OCI-LY7 (cell line): Measurements from ENCODE around the gene ACKR2. TPM values are rescaled to one million over a fixed set of nuclear protein-coding genes. Genes with fewer than 3 reads are reported as not detected.
"Not testable (repeated sequence)": the region's sequence is repeated elsewhere in the genome, so short reads cannot be mapped to it uniquely, and the experiment has no call there.

Experiments used
- BruUV-seq: library from RNA; stranded (reverse); fragments of 400-500 nt; replicated peaks from 2 replicates; lab custom pipeline; 2021; lab: Mats Ljungman, UMichigan
- CTCF ChIA-PET: fragments of 300-600 bp; sonication (Branson Sonifier 250); formaldehyde crosslinking; loops from one replicate; lab custom pipeline; 2022; ENCODE audit warnings: antibody characterized with exemption; ENCODE audit not compliant: unreplicated experiment; lab: Charles Lee
- POLR2A ChIA-PET: fragments of 300-600 bp; sonication (Branson Sonifier 250); formaldehyde crosslinking; loops from one replicate; lab custom pipeline; 2022; ENCODE audit warnings: antibody characterized with exemption; lab: Charles Lee
- DNase-seq: peaks from one replicate; pipeline ENCODE4 v3.0.0-alpha.2; 2015; ENCODE audit warnings: low spot score
- H2AFZ ChIP-seq: fragments of 200-600 bp; sonication (generic), shearing (Covaris generic); 2 replicates; pipeline ENCODE4 v1.6.1; 2014; ENCODE audit warnings: mild to moderate bottlenecking, antibody characterized with exemption, low read length, moderate library complexity
- H3K27ac ChIP-seq: fragments of 200-600 bp; sonication (generic); 2 replicates; pipeline ENCODE4 v1.5.1; 2014; ENCODE audit warnings: mixed run types, low read depth, mild to moderate bottlenecking, moderate library complexity, low read length, inconsistent platforms; ENCODE audit not compliant: poor library complexity, severe bottlenecking
- H3K36me3 ChIP-seq: fragments of 200-600 bp; sonication (generic); 2 replicates; pipeline ENCODE4 v1.6.1; 2014; ENCODE audit warnings: mild to moderate bottlenecking, antibody characterized with exemption, low read length, moderate library complexity, mixed read lengths; ENCODE audit not compliant: insufficient read depth
- H3K4me1 ChIP-seq: fragments of 200-600 bp; sonication (generic); 2 replicates; pipeline ENCODE4 v1.5.1; 2014; ENCODE audit warnings: mild to moderate bottlenecking, low read length; ENCODE audit not compliant: insufficient read depth, poor library complexity, severe bottlenecking
- H3K4me2 ChIP-seq: fragments of 200-600 bp; sonication (generic); 2 replicates; pipeline ENCODE4 v1.6.1; 2014; ENCODE audit warnings: mild to moderate bottlenecking, low read length
- H3K4me3 ChIP-seq: fragments of 200-600 bp; sonication (generic); 2 replicates; pipeline ENCODE4 v1.5.1; 2014; ENCODE audit warnings: mild to moderate bottlenecking, low read depth, low read length; ENCODE audit not compliant: poor library complexity, severe bottlenecking
- H3K79me2 ChIP-seq: fragments of 200-600 bp; sonication (generic); 2 replicates; pipeline ENCODE4 v1.6.1; 2016; ENCODE audit warnings: low read depth, mild to moderate bottlenecking, low read length, moderate library complexity, mixed read lengths; ENCODE audit not compliant: insufficient read depth
- H3K9me2 ChIP-seq: fragments of 200-600 bp; sonication (generic); 2 replicates; pipeline ENCODE4 v1.6.1; 2016; ENCODE audit warnings: mild to moderate bottlenecking, low read length, mixed read lengths; ENCODE audit not compliant: insufficient read depth
- H3K9me3 ChIP-seq: fragments of 200-600 bp; sonication (generic); 2 replicates; pipeline ENCODE4 v1.6.1; 2014; ENCODE audit warnings: mild to moderate bottlenecking, mixed run types, low read length, mixed read lengths
- H4K20me1 ChIP-seq: fragments of 200-600 bp; sonication (generic); 2 replicates; pipeline ENCODE4 v1.6.1; 2014; ENCODE audit warnings: mild to moderate bottlenecking, antibody characterized with exemption, low read length, moderate library complexity, mixed read lengths; ENCODE audit not compliant: insufficient read depth
- EZH2phosphoT487 ChIP-seq: fragments of 200-600 bp; sonication (generic); IDR thresholded peaks from 2 replicates; pipeline ENCODE4 v1.6.1; 2018; ENCODE audit warnings: low read depth, borderline replicate concordance, mild to moderate bottlenecking, mixed run types, antibody characterized with exemption, low read length, moderate library complexity, mixed read lengths
- intact Hi-C: fragments of 100-400 bp; cut with micrococcal nuclease; formaldehyde crosslinking; loops from one replicate; pipeline ENCODE4 v1.10.0; 2022; ENCODE audit not compliant: unreplicated experiment
- total RNA-seq, 2 experiments: library from RNA; depleted of rRNA in 1 of 2; stranded (reverse); fragments of >200 nt in 1 of 2; shearing (Covaris generic) in 1 of 2; gene quantifications; 2 replicates each; pipeline ENCODE4 v1.2.3, GENCODE V29; 2014 to 2022
- TF ChIP-seq, protein P1 (sequence below): fragments of 200-600 bp; sonication (generic); conservative IDR thresholded peaks from 2 replicates; pipeline ENCODE4 v1.5.1; 2014; ENCODE audit warnings: mild to moderate bottlenecking, antibody characterized with exemption, low read length, moderate library complexity, mixed read lengths

ACKR2 gene
- total RNA-seq, 2 experiments from 2014 or later, result 2.9 TPM; not detected in 1

DNA sequence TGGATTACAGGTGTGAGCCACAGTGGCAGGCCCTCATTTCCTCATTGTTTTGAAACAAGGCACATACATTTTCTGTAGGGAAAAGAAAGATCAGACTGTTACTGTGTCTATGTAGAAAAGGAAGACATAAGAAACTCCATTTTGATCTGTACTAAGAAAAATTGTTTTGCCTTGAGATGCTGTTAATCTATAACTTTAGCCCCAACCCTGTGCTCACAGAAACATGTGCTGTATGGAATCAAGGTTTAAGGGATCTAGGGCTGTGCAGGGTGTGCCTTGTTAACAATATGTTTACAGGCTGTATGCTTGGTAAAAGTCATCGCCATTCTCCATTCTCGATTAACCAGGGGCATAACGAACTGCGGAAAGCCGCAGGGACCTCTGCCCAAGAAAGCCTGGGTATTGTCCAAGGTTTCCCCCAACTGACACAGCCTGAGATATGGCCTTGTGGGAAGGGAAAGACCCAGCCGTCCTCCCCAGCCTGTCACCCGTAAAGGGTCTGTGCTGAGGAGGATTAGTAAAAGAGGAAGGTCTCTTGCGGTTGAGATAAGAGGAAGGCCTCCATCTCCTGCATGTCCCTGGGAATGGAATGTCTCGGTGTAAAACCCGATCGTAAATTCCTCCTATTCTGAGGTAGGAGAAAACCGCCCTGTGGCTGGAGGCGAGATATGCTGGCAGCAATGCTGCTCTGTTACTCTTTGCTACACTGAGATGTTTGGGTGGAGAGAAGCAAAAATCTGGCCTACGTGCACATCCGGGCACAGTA, 2.1 kb downstream of the ACKR2 start:
- CTCF ChIA-PET, H3K4me1 ChIP-seq, H3K4me2 ChIP-seq, H3K27ac ChIP-seq, H3K9me3 ChIP-seq, H4K20me1 ChIP-seq, H3K4me3 ChIP-seq, H3K9me2 ChIP-seq, BruUV-seq, intact Hi-C loops, DNase-seq, H3K36me3 ChIP-seq, H3K79me2 ChIP-seq, H2AFZ ChIP-seq, POLR2A ChIA-PET: not testable (repeated sequence)

DNA sequence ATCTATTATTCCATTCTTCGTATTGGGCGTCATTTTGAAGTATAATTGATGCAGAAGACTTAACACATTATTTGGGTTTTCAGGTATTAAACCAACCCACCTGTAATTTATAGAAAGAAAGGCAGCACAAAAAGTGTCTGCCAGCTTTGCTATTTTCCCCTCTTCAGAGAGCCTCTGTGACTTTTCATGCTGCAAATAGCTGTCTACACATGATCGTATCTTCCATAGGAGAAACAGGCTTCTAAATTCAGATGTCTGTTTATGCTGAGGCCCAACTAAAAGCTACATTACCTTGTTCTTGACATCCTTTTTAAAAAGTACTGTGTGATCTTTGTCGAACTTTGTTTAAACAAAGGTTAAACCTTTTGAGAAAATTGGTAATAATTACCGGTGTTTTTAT, 5.0 kb downstream of the ACKR2 start:
- Histone ChIP-seq H3K4me2 (no peak overlapping the region), H3K9me3 (no peaks in the 10 kb centered on the region), H3K4me1 (no peaks in the 10 kb centered on the region), H2AFZ (no peak overlapping the region), H3K4me3 (no peak overlapping the region), H4K20me1 (no peaks in the 10 kb centered on the region), H3K79me2 (no peaks in the 10 kb centered on the region), H3K9me2 (no peaks in the 10 kb centered on the region), H3K27ac (no peak overlapping the region), H3K36me3 (no peaks in the 10 kb centered on the region)
- no TSS peak for BruUV-seq
- no peak for TF ChIP-seq EZH2phosphoT487
- TF ChIP-seq, protein P1, sequence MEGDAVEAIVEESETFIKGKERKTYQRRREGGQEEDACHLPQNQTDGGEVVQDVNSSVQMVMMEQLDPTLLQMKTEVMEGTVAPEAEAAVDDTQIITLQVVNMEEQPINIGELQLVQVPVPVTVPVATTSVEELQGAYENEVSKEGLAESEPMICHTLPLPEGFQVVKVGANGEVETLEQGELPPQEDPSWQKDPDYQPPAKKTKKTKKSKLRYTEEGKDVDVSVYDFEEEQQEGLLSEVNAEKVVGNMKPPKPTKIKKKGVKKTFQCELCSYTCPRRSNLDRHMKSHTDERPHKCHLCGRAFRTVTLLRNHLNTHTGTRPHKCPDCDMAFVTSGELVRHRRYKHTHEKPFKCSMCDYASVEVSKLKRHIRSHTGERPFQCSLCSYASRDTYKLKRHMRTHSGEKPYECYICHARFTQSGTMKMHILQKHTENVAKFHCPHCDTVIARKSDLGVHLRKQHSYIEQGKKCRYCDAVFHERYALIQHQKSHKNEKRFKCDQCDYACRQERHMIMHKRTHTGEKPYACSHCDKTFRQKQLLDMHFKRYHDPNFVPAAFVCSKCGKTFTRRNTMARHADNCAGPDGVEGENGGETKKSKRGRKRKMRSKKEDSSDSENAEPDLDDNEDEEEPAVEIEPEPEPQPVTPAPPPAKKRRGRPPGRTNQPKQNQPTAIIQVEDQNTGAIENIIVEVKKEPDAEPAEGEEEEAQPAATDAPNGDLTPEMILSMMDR, result no peak
- no peak for DNase-seq
- POLR2A ChIA-PET, result no interaction called here
- intact Hi-C loops, result no loop called here
- CTCF ChIA-PET, result no interaction called here

DNA sequence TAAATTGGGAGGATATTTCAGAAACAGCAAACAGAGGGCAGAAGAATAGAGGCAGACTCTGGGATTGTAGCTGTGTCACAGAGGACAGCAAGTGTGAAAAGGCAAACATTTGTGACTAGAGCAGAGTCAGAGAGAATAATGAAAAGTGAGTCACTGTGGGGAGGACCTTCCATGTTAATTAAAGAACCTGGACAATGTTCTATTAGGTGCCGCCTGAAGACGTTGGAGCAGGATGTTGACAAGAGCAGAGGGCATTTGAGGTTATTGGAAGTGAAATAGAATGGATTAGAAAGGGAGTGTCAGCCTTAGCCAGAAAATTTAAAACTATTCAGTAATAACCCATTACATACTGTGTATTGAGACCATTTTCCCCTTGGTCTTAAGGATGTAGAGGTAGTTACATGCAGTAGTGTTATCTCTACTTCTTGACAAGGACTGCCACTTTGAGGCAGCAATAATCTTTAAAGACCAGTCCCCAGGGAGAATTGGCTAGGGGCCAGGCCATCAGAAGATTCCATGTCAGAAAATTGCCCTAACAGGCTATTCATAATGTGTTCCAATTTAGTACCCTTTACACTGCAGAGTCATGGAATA, 5.8 kb downstream of the ACKR2 start:
- no peaks in the 10 kb centered on the region for H3K36me3 ChIP-seq
- H3K4me1 ChIP-seq, result no peaks in the 10 kb centered on the region
- CTCF ChIA-PET, result no interaction called here
- H3K4me3 ChIP-seq, result no peak overlapping the region
- H2AFZ ChIP-seq, result no peak overlapping the region
- no peak overlapping the region for H3K27ac ChIP-seq
- H3K4me2 ChIP-seq, result no peak overlapping the region
- no peaks in the 10 kb centered on the region for H3K79me2 ChIP-seq
- no peak for DNase-seq
- TF ChIP-seq EZH2phosphoT487, result no peak
- TF ChIP-seq, protein P1, result no peak
- BruUV-seq, result no TSS peak
- POLR2A ChIA-PET, result interaction anchor here (1.1 kb wide), 1 partner anchor 12 kb away, joined by 3 read pairs; no protein-coding TSS in a partner anchor
- intact Hi-C loops, result no loop called here
- no peaks in the 10 kb centered on the region for H4K20me1 ChIP-seq
- no peaks in the 10 kb centered on the region for H3K9me2 ChIP-seq
- H3K9me3 ChIP-seq, result no peaks in the 10 kb centered on the region
